GM20431 (cell line): ENCODE results near the gene IHH.

Experiments used
- in situ Hi-C: fragments of 300-500 bp; cut with MseI, MboI; formaldehyde crosslinking; loops from one replicate; pipeline ENCODE4 v1.15.0; 2020; ENCODE audit warnings: low sequenced_read_pairs; ENCODE audit not compliant: unreplicated experiment

The IHH gene

DNA sequence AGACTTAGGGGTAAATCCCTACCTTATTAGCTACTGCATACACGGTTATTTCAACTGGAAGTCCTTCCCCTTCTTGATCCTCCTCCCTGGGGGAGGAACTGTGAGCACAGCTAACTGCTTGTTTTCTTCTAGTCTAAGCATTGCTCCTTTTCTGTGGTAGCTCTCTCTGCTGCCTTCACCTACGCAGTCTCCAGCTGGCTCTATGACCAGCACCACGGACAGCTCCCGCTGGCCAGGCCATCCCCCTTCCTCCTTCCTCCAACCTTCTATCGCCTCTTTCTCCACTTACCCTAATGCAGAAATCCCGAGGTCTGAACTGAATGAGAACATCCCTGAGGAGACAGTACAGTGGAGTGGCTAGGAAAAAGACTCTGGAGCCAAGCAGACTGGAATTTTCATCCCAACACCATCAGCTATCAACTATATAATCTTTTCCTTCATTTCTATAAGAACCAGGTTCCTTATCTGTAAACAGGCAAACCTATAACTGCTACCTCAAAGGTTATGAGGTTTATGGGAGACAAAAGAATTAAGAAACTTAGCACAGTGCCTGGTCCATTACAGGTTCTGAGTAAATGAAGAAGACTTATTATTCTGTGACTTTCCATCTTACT lies 14.7 kb downstream of the IHH start:
- in situ Hi-C loops: no loop called here

DNA sequence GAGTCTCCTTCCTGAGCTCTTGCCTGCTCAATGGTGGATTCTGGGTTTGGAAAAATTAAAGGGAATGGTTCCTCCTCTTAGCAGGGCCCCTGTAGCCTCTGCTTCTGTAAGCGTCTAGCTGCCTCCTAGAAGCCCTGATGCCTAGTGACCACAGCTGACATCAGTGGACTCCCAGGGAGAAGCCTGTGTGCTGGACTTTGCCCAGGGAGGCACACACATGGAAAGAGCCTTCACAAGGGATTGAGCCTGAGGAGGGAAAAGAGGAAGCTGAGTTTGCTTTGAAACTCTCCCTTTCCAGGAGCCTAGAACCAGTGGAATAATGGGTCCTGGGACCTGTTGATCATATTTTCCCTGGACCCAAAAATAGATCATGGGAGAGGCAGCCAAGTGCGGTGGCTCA lies 18.0 kb downstream of the IHH start:
- in situ Hi-C loops: no loop called here

DNA sequence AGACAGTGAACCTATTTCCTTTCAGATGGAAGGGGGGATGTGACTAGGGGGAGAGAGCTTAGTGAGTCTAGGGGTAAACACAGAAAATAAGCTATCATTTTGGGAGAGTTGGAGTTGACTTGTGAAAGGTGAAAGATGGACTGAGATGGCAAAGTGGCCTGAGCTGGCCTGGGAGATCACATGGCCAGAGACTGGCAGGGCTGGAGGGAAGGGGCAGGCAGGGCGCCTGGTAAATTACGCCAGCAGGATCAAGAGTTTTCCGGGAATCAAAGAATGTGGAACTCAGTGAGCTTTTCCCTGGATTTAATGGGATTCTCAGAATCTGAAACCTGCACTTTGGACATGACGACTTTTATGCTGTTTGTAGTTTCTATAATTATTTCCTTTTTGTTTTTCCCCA lies 18.6 kb downstream of the IHH start:
- in situ Hi-C loops: no loop called here

DNA sequence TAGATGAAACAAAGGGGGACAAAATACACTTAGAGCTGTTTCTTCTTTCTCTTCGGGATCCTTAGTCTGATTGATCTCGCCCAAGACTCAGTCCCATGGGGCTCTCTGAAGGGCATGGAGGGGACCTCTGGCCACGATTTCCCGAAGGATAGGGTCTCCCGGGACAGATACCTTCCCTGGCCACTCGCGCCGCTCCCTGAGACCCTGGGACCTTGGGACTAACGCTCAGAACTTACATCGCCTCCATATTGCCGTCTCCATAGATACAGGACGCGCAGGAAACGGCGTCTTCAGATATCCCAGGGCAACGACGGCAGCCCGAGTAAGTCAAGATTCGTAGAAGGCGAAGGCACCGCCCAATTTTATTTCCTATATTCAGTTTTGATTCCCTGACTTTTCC lies 19.5 kb downstream of the IHH start, which contains the start of gene CFAP65:
CFAP65 (minus strand) TSS at position 265 of the 400 bp plus-strand sequence. CDS start 2,468 bp downstream, outside the sequence.
- in situ Hi-C loops: no loop called here

DNA sequence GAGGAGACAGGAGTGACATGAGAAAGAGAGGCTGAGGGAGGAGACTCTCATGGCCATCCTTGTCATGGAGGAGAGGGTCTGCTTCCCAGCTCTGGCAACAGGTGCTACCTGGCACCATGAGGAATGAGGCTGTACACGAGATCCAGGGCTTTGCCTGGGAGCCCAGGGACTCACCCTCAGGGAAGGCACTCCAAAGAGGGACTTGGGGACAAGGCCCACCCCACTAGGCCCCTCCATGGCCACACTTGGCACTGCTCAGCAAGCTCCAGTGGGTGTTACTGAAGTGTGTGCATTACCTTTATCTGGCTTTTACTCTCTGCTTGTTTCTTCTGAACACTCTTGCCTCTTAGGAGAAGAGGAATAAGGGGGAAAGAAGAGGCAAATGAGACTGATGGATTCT lies 22.1 kb downstream of the IHH start:
- in situ Hi-C loops: no loop called here

DNA sequence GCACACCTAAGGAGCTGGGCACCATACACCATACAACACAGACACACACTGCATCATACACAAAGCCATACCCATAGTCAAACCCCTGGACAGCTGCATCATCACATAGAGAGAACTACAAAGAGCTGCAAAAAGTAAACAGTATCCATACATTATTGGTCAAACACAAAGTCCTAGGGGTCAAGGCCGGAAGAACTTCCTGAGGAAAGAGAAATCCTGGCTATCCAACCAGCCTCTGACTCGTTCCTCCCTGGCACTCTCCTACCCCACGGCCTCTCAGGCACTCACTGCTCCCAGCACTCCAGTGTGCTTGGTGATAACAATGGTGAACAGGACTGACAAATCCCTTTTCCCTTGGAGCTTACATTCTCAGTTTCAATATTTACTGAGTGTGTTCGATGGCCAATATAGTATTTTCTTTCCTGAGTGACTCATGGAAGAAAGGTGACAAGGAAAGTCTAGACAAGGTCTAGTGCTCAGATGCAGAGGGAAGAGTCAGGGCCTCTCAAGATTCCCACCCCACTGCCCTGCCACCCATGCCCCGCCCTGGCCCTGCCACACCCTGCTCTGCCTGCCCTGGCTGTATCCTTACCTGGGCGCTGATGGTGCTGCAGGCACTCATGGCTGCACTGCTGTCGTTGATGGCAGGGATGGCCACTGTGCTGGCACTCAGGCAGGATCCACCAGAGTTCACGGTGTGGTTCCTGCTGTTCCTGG lies 22.8 kb downstream of the IHH start:
- in situ Hi-C loops: no loop called here

DNA sequence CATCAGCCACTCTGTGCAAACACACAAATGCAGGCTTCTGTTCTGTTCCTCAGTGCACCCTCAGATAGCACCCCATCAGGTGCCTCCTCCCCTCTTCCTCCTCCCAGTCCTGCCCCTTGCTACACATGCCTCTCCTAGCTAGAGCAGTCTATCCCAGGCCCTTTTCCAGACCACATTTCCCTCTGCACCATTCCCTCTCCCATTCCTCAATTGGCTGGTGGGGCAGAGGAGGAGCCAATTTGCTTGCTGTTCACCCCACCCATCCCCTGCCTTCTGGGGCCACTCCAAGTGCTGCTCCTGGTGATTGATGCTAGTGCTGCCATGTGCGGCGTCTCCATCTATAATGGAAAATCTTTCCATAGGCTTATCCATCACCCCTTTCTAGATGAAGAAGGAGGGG lies 24.8 kb downstream of the IHH start:
- in situ Hi-C loops: no loop called here

DNA sequence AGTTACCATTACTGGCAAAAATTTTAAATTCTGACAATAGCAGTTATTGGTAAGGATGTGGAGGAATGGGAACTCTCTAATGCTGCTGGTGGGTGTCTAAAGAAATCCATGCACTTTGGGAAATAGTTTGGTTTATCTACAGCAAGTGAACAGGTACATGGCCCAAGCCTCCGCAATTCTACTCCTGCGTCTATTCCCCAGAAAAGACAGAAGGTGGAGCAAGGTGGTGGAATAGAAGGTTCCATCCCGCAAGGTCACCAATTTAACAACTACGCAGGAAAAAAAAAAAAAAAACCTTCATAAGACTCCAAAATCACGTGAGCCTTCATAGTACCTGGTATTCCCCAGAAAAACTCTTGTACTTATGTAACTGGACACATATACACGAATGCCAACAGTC lies 25.9 kb downstream of the IHH start:
- in situ Hi-C loops: no loop called here

DNA sequence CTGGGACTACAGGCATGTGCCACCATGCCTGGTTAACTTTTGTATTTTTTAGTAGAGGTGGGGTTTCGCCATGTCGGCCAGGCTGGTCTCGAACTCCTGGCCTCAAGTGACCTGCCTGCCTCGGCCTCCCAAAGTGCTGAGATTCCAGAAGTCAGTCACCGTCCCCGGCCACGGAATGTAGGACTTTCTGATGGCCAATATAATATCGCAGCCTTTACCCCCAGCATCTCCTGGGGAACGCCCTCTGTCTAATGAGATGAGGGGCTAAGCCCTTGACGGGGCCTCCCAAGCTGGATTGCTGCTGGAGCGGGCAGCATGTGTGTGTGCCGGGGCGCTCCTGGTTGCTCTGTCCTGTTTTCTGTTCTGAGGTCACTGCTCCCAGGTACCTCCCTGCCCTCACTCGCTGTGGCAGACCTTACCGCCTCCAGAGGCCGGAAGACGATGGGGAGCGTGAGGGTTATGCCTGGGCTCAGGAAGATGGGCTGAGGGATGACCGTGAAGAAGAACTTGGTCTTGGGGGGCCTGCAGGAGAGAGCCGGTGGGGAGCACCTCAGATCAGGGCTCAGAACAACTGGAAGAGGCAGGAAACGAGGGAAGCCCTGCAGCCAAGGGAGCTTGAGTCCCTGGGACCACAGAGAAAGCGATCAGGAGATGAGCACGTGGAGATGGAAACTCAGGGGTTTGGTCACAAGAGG lies 28.5 kb downstream of the IHH start:
- in situ Hi-C loops: no loop called here

DNA sequence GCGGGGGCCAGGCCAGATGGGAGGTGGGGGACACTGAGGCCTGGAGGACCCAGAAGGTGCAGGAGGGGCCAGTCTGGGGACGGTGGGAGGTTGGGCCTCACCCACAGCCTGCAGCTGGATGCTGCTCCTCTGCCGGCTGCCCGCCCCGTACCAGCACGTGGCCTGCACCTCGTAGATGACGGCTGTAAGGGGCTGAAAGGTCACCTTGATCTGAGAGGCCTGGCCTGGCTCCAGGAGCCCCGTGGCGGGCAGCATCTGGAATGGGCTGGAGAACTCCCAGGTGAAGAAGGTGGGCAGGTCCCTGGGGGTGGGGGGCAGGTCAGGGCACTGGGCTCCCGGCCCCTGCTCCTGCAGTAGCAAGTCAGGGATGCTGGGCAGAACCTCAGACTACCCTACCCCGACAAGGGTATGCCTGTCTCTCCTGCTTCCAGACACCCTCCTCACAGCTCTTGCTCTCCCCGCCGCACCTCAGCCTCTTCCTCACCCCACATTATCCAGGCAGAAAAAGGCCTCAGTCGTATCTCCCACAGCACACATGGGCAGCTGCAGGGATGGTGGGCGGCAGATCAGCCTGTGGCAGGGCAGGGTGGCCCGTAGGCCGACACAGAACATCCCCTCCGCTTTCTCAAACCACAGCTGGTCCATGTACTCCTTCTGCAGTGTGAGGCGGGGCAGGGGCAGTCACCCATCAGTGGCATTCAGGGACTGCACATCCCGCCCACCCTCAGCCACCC lies 29.5 kb downstream of the IHH start:
- in situ Hi-C loops: no loop called here

DNA sequence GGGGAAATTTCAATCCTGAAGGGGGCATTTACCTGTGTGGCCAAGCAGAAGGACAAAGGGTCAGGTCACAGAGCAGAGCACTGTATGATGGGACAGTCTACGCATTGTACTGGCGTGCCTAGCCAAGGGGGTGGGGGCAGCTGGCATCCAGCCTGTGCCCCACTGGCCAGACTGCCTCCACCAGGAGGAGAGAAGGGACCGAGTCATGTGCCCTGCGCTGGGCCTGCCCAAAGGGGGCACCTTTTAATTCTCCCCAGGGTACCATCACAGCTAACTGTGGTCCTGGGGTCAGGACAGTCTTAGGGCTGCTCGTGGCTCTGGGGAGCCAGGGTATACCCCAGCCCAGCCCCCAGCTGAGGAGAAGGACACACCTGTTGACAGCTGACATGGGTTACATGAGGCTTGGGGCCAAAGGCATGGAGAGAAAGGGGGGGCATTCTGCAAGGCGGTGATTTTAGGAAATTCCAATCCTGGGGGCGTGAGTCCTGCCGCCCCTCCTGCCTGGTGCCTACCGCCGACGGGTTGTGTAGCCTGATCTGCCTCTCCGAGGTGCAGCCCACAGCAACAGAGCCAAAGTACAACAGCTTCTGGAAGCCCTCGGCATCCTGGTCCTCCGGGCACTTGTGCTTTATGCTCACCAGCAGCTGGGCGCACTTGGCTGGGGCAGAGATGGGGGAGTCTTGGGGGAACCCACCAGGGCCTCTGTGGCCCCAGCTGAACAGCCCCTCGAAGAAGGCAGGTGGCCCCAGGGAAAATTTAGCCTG lies 30.4 kb downstream of the IHH start:
- in situ Hi-C loops: no loop called here

DNA sequence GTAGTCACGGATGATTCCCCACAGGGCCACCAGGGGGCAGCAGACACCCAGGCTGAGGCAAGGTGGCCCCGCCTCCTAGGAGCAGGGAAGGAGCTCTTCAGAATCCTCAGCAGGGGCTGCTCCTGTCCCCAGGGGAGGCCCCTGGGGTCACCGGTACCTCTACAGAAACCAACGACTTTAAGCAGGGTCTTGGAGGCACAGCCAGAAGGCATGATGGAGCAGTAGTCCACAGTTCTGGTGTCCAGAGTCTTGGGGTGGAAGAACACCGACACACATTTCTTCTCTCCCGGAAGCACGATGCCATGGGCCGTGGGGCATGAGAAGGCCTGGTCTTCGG lies 30.9 kb downstream of the IHH start:
- in situ Hi-C loops: no loop called here

DNA sequence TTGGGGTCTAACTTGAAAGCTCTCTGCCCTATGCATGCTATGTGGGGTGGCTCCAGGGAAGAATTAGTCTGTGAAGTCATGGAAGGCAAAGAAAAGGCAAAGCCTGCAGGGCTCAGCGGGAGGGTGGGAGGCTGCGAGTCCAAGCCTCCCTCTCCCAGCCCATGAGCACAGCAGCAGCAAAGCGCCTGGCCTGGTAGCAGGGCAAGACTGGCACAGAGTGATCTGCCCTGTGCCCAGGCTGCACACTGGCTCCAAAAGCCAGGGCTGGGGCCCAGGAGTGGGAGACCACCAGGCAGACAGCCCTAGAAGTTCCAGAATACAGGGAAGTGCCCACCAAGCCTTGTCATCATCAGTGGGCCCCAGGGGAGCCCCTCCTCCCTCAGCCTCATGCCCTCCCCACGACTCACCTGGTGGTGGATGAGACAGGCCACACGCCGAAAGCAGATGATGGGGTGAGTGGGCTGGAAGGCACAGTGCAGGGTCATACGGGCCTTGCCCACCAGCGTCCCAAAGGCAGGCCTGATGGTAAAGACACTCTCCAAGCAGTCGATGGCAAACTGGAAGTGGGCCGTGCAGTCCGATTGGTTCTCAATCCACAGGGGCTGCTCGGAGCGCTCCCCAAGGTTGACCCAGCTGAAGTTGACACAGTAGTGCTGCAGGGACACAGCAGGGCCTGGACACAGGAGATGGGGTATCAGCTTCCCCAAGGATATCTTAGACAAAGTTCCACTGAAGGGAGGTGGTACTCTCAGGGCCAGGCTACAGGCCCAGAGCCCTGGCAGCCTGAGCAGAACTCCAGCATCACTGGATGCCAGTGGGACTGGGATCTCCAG lies 31.5 kb downstream of the IHH start:
- in situ Hi-C loops: no loop called here

DNA sequence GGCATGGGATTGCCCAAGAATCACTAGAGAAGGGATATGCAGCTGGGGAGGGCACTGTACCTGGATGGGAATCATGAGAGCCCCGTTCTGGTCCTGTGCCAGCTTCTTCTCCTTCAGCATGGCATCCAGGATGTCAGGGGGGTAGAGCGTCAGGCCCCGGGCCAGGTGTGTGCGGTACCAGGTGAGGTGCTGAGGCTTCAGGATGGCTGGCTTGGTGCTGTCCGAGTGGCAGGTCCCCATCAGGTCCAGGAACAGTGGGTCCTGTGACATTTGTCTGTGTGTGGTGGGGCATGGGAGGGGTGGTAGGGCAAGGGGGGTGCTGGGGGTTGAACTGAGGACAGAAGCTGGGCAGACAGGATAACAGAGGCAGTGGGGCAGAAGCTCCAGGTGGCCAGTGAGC lies 32.6 kb downstream of the IHH start:
- in situ Hi-C loops: no loop called here

DNA sequence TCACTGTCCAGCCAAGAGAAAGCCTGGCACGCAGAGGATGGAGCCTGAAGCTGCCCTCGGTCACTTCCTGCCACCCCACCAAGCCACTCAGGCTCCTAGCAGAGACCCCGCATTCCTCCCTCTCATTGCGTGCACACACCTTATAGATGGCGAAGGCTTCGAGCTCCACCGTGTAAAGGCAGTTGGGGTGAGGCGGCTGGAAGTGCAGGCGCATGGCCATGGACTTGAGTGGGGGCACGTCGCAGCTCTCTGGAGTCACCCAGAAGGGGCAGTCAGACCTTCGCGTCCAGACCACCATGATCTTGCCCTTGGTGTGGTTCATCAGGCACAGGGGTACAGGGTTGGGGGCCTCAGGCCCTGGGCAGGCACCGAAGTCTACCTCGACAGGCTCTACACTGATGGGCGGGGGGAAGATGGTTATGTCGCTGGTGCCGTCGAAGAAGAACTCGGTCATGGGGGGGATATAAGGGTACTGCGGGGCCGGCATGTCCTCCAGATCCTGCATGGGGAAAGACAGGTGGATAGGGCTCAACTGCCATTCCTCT lies 33.1 kb downstream of the IHH start:
- in situ Hi-C loops: no loop called here

DNA sequence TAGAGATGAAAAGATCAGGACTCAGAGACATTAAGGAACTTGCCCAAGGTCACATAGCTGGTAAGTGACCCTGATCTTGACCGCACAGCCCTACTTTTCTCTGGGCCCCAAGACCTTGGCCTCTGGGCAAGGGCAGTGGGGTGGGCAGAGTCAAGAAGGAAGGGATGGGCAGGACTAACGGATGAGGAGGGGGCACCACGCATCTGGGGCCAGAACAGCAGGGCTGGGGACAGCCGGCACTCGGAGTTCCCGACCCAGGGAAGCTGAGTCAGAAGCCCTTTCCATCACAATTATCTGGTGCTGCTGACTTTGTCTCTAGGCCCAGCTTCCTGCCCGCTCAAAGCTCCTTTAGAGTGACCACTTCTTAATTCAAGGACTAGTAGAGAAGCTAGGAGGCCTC lies 33.8 kb downstream of the IHH start:
- in situ Hi-C loops: no loop called here

DNA sequence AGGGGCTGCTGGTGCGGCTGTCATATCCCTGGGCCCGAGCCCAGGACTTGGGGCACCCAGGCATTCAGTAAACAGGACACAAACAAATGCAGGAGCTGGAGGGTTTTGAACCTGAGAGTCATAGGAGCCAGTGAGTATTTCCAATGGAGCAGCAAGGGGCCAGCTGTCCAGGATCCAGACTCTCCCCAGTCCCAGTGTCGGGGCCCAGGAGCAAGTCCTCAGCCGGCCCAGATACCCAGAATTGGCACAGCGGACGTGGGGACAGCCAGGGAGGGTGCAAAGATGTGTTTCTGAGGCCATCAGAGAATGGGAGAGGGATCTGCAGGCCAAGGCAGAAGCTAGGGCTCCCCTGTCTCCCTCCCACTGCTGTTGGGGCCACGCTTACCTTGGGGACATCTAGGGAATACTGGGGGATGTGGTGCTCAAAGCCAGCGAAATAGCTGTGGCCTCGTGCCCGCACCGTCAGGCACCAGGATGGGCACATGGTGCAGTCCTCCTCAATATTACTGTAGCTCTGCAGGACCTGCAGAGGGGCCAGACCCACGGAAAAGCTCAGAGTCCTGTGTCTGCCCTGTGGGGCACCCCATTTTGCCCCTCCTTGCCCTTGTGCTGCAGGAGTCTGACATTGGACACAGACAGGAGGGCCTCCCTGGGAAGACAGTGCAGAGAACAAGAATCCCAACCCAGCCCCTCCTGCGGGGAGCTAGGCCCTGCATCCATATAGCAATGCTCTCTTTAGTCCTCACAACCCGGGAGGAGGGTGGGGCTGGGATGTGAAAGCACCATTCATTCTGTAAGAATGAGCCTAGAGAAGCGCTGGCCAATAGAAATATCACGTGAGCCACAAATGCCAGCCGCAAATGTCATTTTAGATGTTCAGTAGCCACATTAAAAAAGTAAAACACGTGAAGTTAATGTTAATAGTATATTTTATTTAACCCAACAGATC lies 34.8 kb downstream of the IHH start:
- in situ Hi-C loops: no loop called here

DNA sequence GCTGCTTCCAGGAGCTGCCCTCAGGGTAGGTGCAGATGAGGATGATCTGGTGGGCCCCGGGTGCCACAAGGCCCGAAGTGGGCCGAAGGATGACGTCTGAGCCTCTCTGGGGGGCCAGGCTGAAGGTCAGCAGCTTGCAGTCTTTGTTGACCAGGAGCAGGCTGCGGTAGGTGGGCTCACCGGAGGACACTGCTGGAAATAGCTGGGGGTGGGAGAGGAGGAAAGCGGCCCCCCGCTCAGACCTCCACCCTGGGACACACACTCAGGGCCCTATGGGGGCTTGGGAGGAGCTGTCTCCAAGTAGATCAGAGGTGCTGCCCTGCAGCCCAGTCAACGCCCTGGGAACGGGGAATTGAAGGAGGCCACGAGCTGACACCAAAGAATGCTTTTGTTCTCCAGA lies 36.7 kb downstream of the IHH start:
- in situ Hi-C loops: no loop called here
